Measurements from ENCODE around the gene RNF25.

DNA sequence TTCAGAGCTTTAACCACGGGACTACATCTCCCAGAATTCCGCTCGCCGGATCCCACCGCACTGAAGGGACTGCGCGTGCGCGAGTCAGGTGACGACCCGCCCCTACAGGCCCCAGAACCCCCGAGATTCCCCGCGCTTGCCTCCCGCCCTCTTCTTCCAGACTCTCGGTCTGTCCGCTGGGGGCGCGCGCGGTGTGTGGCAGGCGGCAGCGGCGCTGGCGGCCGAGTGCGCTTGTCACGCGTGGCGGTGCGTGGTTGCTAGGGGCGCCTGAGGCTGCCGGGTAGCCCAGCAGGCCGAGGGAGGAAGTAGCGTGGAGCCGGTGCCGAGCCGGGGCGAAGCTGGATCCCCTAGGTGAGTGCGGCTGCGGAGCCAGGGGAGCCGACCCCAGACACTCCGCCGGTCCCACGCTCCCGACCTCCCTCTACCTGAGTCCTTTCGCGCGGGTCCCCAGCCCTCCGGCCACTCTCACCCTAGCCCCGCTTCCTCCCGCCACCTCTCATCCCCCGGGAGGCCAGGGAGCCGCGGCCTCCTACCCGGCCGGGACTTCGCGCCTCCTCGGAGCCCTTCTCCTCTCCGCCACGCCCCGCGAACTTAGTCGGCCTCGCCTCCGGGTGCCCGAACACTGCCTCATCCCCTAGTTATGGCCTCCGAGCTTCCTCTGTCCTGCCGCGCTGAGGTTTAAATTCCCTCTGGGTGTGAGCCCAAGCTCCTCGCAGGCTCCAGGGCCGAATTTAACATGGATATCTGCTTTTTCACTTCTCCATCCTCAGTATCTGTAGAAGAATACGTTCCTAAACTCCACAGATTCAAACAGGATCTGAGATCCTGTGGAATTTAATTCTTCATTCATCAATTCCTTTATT, 39.1 kb upstream of the RNF25 start, which contains the start of gene TTLL4:
- TF ChIP-seq MXI1 (IDR thresholded peaks at IDR 0.05; ENCODE audit: borderline replicate concordance, low read depth, low read length) (peak; percentile 96), RAD21 (IDR thresholded peaks at IDR 0.05; ENCODE audit: low read length) (peak; percentile 74), BHLHE40 (IDR thresholded peaks at IDR 0.05; ENCODE audit: low read depth, low read length) (peak; percentile 79)
- TF ChIP-seq, protein P1, sequence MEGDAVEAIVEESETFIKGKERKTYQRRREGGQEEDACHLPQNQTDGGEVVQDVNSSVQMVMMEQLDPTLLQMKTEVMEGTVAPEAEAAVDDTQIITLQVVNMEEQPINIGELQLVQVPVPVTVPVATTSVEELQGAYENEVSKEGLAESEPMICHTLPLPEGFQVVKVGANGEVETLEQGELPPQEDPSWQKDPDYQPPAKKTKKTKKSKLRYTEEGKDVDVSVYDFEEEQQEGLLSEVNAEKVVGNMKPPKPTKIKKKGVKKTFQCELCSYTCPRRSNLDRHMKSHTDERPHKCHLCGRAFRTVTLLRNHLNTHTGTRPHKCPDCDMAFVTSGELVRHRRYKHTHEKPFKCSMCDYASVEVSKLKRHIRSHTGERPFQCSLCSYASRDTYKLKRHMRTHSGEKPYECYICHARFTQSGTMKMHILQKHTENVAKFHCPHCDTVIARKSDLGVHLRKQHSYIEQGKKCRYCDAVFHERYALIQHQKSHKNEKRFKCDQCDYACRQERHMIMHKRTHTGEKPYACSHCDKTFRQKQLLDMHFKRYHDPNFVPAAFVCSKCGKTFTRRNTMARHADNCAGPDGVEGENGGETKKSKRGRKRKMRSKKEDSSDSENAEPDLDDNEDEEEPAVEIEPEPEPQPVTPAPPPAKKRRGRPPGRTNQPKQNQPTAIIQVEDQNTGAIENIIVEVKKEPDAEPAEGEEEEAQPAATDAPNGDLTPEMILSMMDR (conservative IDR thresholded peaks at IDR 0.05; ENCODE audit: low read depth, low read length) = peak; percentile 92
